Ishikawa (cell line): Measurements from ENCODE around the gene HASPIN.

Experiments
- CEBPB ChIP-seq: IDR thresholded peaks from 2 replicates; pipeline ENCODE4 v1.6.1; 2012
- CREB1 ChIP-seq: IDR thresholded peaks from 2 replicates; pipeline ENCODE4 v1.6.1; 2012; ENCODE audit warnings: low read depth
- EGR1 ChIP-seq: IDR thresholded peaks from 2 replicates; pipeline ENCODE4 v1.6.1; 2012
- EP300 ChIP-seq: IDR thresholded peaks from 2 replicates; pipeline ENCODE4 v1.6.1; 2012; ENCODE audit warnings: borderline replicate concordance
- FOXM1 ChIP-seq: IDR thresholded peaks from 2 replicates; pipeline ENCODE4 v1.6.1; 2012; ENCODE audit warnings: low read depth, borderline replicate concordance
- MAX ChIP-seq: IDR thresholded peaks from 2 replicates; pipeline ENCODE4 v1.6.1; 2012
- NFIC ChIP-seq: IDR thresholded peaks from 2 replicates; pipeline ENCODE4 v1.6.1; 2012
- RAD21 ChIP-seq: IDR thresholded peaks from 2 replicates; pipeline ENCODE4 v1.6.1; 2012; ENCODE audit warnings: low read depth
- TAF1 ChIP-seq: IDR thresholded peaks from 2 replicates; pipeline ENCODE4 v1.6.1; 2012; ENCODE audit warnings: low read depth, mild to moderate bottlenecking
- TCF12 ChIP-seq: IDR thresholded peaks from 2 replicates; pipeline ENCODE4 v1.6.1; 2012; ENCODE audit warnings: low read depth
- TEAD4 ChIP-seq: IDR thresholded peaks from 2 replicates; pipeline ENCODE4 v1.6.1; 2012
- USF1 ChIP-seq: IDR thresholded peaks from 2 replicates; pipeline ENCODE4 v1.6.1; 2012
- YY1 ChIP-seq: IDR thresholded peaks from 2 replicates; pipeline ENCODE4 v1.6.1; 2012; ENCODE audit warnings: low read depth
- ZBTB7A ChIP-seq: IDR thresholded peaks from 2 replicates; pipeline ENCODE4 v1.6.1; 2012; ENCODE audit warnings: low read depth
- TF ChIP-seq, protein P1 (sequence below): IDR thresholded peaks from 2 replicates; pipeline ENCODE4 v1.6.1; 2012; ENCODE audit warnings: low read depth, mild to moderate bottlenecking

Gene HASPIN

GRCh38 chr17:3699951-3700350 is 23.8 kb upstream of the HASPIN start:
- no peak for TF ChIP-seq TEAD4
- TF ChIP-seq CREB1, result no peak
- no peak for TF ChIP-seq TAF1
- no peak for TF ChIP-seq CEBPB
- TF ChIP-seq, protein P1, sequence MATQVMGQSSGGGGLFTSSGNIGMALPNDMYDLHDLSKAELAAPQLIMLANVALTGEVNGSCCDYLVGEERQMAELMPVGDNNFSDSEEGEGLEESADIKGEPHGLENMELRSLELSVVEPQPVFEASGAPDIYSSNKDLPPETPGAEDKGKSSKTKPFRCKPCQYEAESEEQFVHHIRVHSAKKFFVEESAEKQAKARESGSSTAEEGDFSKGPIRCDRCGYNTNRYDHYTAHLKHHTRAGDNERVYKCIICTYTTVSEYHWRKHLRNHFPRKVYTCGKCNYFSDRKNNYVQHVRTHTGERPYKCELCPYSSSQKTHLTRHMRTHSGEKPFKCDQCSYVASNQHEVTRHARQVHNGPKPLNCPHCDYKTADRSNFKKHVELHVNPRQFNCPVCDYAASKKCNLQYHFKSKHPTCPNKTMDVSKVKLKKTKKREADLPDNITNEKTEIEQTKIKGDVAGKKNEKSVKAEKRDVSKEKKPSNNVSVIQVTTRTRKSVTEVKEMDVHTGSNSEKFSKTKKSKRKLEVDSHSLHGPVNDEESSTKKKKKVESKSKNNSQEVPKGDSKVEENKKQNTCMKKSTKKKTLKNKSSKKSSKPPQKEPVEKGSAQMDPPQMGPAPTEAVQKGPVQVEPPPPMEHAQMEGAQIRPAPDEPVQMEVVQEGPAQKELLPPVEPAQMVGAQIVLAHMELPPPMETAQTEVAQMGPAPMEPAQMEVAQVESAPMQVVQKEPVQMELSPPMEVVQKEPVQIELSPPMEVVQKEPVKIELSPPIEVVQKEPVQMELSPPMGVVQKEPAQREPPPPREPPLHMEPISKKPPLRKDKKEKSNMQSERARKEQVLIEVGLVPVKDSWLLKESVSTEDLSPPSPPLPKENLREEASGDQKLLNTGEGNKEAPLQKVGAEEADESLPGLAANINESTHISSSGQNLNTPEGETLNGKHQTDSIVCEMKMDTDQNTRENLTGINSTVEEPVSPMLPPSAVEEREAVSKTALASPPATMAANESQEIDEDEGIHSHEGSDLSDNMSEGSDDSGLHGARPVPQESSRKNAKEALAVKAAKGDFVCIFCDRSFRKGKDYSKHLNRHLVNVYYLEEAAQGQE, result no peak
- TF ChIP-seq MAX, result no peak
- TF ChIP-seq YY1, result no peak
- no peak for TF ChIP-seq USF1
- no peak for TF ChIP-seq ZBTB7A
- no peak for TF ChIP-seq NFIC
- TF ChIP-seq RAD21, result no peak
- no peak for TF ChIP-seq EGR1
- TF ChIP-seq TCF12, result no peak
- no peak for TF ChIP-seq FOXM1
- TF ChIP-seq EP300, result no peak

GRCh38 chr17:3704931-3705717 is 18.6 kb upstream of the HASPIN start:
- TF ChIP-seq FOXM1 (no peak), NFIC (no peak), MAX (no peak), ZBTB7A (no peak), TCF12 (no peak), EP300 (no peak), EGR1 (no peak), TEAD4 (no peak), YY1 (no peak), RAD21 (no peak), CEBPB (no peak), TAF1 (no peak), CREB1 (no peak), USF1 (no peak)
- TF ChIP-seq, protein P1, result no peak

GRCh38 chr17:3708366-3708765 is 15.3 kb upstream of the HASPIN start:
- TF ChIP-seq CREB1, result no peak
- no peak for TF ChIP-seq TEAD4

DNA sequence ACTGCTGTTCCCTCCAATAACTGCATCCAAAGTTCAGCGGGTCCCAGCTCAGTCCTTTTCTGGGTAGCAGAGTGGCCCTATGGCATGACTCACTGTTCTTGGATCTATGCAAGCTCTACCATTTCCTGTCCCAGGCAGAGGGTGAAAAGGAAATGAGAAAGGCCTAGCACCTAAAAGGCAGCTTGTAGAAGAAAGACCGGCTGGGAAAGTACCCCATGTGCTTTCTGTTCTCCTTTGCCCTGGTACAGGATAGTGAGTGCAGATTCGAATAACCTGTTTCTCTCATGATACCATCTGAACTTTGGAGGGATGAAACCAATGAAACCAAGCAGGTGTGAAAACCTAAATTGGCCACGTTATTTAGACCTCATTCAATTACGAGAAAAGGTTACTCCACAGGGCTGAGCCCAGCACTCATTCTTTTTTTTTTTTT is 12.7 kb upstream of the HASPIN start:
- TF ChIP-seq YY1, result no peak
- no peak for TF ChIP-seq RAD21
- no peak for TF ChIP-seq CREB1
- TF ChIP-seq TAF1, result no peak
- TF ChIP-seq TCF12, result no peak
- TF ChIP-seq TEAD4, result no peak
- no peak for TF ChIP-seq FOXM1
- no peak for TF ChIP-seq MAX
- no peak for TF ChIP-seq EP300
- no peak for TF ChIP-seq EGR1
- no peak for TF ChIP-seq ZBTB7A
- TF ChIP-seq, protein P1, result no peak
